Embryonic facial prominence (tissue), 1 donor: ENCODE results near the gene MYNN.

Experiments
- DNase-seq: peaks from one replicate; pipeline ENCODE4 v3.0.0-alpha.2; 2016; ENCODE audit errors: extremely low spot score

MYNN gene

DNA sequence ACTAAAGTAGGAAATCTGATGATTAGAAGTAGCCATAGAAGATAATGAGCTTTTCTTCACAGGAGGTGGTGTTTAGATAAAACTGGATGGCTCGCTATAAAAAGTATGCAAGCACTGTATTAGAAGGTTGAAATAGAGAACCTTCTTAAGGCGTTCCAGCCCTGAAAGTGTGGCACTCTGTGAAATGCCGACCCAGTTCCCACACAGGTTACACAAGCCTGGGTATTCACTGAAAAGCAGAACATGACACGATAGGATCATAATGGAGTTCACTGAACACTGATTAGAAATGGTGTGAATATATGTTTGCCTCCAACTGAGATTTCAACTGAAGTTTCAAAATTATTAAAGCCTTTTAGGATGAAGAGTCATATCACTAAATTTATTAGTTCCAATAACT, 54.5 kb downstream of the MYNN start:
- no peak for DNase-seq

DNA sequence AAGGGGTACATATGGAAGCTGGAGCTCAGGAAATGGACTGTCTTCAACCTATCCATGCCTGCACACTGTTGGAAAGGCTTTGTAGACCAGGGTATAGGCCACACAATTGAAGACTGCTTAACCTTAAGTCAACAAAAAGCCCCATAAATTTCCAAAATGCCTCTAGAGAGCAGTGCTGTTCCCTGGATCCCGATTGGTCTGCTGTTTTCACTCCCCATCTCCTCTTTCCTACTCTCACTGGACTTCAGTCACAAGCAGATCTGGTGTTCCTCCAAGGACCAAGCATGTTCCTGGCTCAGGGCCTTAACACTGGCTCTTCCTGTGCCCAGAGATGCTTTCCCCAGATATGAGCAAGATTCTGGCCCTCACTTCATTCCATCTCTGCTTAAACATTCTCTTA, 62.3 kb downstream of the MYNN start:
- no peak for DNase-seq

DNA sequence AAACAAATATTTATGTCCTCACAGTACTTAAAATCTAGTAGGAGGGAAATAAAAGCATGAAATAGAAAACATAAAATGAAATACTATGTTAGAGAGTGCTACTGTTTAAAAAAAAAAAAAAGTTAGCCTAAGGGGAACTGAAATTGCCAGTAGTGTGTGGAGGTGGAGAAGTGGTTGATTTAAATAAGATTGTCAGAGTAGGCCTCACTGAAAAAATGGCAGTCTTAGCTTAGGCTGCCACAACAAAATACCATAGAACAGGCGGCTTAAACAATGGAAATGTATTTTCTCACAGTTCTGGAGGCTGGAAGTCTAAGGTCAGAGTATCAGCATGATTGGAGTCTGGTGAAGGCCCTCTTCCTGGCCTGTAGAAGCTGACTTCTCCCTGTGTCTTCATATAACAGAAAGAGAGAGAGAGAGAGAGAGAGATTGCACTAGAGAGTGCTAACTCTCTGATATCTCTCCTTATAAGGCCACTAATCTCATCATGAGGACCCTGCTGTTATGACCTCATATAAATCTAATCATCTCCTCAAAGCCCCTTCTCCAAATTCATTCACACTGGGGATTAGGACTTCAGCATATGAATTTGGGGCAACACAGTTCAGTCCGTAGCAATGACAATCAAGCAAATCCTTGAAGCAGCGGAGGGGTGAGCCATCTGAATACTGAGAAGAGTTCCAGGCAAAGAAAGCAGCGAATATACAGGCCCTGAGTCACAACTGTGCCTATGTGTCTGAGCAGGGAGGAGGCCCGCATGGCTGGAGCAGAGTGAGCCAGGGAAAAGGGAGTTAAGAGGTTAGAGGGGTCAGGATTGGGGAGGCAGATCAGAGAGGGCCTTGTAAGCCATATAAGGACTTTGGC, 63.1 kb downstream of the MYNN start:
- DNase-seq: no peak

DNA sequence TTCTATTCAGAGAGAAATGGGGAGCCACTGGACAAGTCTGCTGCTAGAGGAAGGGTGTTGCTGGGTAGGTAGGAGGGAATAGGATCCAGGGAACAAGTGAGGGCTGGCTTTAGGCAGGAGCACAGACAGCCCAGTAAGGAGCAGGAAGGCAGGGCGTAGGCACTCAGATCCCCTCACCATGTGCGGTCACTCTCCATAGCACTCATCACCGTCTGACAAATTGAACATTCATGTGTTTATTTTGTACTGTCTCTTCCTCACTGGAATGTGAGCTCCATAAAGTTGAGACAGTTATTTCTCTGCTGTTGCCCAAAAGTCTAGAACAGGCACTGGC, 63.7 kb downstream of the MYNN start:
- no peak for DNase-seq

DNA sequence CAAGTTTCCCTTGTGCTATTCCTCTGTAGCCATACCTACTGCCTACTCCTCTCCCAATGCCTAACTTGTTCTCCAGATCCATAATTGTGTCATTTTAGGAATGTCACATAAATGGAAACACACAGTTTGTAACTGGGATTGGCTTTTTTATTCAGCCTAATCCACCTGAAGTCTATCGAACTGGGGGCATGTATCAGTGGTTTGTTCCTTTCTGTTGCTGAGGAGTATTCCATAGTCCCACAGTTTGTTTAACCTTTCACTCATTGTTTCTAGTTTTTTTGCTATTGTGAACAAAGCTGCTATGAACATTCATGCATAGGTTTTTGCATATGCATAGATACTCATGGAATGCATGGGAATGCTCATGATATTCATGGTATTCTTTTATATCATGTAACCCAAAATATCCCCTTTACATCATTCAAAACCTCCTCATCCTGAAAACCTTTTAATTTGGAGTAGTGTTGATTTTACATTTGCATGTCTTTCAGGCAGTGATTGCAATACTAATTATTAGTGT, 65.4 kb downstream of the MYNN start:
- no peak for DNase-seq
